ENCODE measurements around the gene HES4.
A peak's percentile ranks its signal among the peaks of the same experiment; 100 is the strongest.
"Not testable (repeated sequence)": the region's sequence is repeated elsewhere in the genome, so short reads cannot be mapped to it uniquely, and the experiment has no call there.

Gene HES4

DNA sequence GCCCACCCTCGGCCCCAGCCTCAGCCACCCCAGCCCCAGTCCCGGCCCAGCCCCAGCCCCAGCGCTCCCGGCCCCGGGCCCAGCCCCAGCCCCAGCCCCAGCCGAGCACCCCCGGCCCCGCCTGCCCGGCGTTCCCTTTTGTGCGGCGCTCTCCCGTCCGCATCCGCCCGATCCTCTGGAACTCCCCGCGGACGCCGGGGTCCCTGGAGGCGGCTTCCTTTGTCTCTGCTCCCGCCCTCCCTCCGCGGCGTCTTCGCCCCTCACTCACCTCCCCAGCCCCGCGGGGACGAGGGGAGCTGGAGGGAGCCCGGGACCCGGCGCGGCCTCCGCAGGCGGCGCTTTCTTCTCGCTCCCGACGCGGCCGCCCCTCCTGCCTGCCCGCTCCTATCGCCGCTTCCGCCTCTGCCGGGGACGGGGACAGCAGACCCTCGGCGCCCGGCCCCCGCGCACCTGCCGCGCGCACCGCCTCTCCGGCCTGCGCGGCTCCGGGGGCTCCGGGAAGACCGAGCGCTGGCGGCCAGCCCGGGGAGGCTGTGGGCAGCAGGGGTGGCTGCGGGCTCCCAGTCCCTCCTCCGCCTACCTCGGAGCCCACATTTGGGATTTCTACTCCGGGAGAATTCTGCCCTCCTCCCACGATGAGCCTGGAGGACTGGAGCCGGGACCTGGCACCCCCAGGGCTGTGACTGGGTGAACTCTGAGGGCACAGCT is 34.0 kb upstream of the HES4 start:
- no peak for DNase-seq (ENCODE audit: low spot score)

DNA sequence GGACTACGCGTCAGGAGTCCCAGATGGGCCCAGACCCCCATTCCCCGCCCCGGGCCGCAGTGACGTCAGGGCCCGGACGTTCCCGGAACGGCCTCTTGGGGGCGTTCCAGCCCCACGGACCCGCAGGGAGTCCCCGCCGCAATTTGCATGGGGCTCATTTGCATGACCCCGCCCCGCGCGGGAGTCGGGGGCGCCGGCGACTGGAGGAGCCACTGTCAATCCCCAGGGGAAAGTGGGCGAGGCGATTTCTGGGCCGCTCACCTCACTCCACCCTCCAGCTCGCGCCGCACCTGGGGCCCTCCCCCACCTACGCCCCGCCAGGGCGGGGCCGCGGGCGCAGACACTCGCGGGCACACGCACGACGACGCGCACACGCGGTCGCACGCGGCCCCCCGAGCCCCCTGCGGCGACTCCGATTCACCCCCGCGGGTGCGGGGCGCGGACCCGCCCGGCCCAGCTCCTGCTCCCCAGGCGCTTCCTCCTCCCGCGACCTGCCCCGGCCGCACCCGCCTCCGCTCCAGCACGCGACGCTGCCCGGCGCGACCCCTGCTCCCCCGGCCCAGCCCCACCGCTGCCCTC is 33.2 kb upstream of the HES4 start:
- peak; percentile 82 for DNase-seq (ENCODE audit: low spot score)

GRCh38 chr1:1032424-1032823 is 32.5 kb upstream of the HES4 start:
- no peak for DNase-seq (ENCODE audit: low spot score)

- no peak for DNase-seq (ENCODE audit: low spot score)
Measured at GRCh38 chr1:1031659-1032235, 31.9 kb upstream of the HES4 start.

GRCh38 chr1:1030867-1031658 is 31.2 kb upstream of the HES4 start:
- DNase-seq (ENCODE audit: low spot score): not testable (repeated sequence)

DNA sequence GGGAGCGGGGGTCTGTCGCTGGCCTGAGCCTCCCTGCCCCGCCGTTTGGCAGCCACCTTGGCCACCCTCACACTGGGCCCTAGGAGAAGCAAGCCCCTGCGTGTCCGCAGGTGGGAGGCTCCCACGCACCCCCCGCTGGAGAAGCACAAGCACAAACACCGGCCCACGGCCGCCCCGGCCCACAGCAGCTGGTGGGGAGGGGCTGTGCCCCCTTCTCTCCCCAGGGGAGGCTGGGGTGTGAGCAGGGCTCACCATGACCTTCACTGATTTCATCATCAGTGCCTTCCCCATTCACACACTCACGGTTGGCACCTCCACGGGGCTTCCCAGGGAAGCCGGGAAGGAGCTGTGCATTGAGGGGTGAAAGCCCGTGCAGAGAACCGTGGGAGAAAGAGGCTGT is 27.9 kb upstream of the HES4 start:
- DNase-seq (ENCODE audit: low spot score): no peak

GRCh38 chr1:1026599-1027413 is 26.9 kb upstream of the HES4 start:
- no peak for DNase-seq (ENCODE audit: low spot score)

DNA sequence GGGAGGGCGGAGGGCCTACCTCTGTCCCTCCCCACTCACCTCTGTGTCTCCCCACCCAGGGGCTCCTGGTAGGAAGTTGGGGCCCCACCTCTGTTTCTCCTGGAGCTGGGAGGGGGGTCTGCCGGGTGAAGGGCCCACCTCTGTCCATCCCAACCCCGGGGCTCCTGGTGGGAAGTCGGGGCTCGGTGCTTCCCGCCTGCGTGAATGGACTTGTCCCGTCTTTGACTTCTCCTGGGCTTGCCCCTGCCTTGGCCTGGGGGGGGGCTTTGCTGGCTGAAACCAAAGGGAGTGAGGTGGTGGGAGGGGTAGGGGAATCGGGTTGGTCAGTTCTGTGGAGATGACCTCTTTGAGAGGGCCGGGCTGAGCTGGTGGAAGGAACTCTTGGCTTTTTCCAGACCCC is 25.8 kb upstream of the HES4 start:
- no peak for DNase-seq (ENCODE audit: low spot score)

GRCh38 chr1:1024771-1025699 is 25.1 kb upstream of the HES4 start:
- DNase-seq (ENCODE audit: low spot score): peak; percentile 35

DNA sequence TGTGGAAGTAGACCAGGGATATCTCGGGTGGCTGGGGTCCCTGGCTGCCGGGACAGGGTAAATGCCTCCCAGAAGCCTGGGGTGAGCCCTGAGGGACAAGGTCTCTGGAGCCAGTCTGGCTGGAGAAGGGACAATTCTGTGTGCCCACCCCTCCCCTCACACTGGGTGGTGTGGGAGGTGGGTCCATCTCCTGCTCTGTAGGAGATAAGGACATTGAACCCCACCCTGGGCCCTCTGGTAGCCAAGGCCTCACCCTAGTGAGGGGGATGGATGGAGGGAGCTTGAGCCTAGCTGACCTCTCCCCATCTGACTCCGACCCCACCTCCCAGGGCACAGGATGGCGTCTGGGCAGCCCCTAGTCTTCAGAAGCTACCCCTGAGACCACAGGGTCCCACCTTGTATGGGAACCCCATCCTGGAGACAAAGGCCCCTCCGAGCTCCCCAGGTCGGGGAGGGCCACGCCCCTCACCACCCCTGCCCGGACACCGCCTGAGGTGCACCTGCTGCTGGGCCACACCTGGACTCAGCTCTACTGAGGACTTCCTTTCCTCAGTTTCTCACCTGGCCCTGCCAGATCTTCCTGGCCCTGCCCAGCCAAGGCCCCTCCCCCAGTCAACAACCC is 24.4 kb upstream of the HES4 start:
- no peak for DNase-seq (ENCODE audit: low spot score)

- DNase-seq (ENCODE audit: low spot score): no peak
Measured at GRCh38 chr1:1023700-1024099, 23.8 kb upstream of the HES4 start.

DNA sequence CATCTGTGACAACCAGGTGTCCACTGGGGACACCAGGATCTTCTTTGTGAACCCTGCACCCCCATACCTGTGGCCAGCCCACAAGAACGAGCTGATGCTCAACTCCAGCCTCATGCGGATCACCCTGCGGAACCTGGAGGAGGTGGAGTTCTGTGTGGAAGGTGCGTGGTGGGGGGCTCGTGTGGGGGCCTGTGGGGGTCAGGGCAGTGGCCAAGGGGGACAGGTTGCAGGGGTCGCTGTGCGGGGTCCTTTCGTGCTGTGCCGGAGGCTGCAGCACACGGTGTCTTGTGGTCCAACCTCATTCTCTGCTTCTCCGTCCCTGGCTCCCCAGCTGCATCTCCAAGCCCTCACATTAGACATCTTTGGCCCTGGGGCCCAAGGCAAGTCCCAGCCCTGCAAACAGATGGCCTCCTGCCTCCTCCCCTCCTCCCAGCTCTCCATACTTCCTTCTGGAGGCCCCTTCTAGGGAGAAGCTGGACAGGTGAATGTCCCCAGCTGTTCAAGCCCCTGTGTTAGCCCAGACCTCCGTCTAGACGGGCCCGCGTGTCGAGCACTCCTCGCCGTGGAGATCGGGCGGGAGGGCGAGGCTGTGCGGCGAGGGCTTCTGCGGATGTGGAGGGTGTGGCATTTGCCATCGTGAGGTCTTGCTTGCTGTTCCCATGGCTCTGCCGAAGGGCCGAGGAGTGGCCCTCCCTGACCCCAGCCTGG is 22.6 kb upstream of the HES4 start:
- no peak for DNase-seq (ENCODE audit: low spot score)

- no peak for DNase-seq (ENCODE audit: low spot score)
Measured at GRCh38 chr1:1021920-1022259, 22.0 kb upstream of the HES4 start.

- DNase-seq (ENCODE audit: low spot score): peak; percentile 87
Measured at GRCh38 chr1:1021010-1021919, 21.4 kb upstream of the HES4 start.

- DNase-seq (ENCODE audit: low spot score): peak; percentile 54
Measured at GRCh38 chr1:1020415-1021009, 20.6 kb upstream of the HES4 start.

- DNase-seq (ENCODE audit: low spot score): peak; percentile 92
Measured at GRCh38 chr1:1020000-1020404, 20.1 kb upstream of the HES4 start, which contains the start of gene AGRN. Gene AGRN (plus strand): TSS chr1:1020120. CDS start chr1:1020173, 53 bp downstream.

DNA sequence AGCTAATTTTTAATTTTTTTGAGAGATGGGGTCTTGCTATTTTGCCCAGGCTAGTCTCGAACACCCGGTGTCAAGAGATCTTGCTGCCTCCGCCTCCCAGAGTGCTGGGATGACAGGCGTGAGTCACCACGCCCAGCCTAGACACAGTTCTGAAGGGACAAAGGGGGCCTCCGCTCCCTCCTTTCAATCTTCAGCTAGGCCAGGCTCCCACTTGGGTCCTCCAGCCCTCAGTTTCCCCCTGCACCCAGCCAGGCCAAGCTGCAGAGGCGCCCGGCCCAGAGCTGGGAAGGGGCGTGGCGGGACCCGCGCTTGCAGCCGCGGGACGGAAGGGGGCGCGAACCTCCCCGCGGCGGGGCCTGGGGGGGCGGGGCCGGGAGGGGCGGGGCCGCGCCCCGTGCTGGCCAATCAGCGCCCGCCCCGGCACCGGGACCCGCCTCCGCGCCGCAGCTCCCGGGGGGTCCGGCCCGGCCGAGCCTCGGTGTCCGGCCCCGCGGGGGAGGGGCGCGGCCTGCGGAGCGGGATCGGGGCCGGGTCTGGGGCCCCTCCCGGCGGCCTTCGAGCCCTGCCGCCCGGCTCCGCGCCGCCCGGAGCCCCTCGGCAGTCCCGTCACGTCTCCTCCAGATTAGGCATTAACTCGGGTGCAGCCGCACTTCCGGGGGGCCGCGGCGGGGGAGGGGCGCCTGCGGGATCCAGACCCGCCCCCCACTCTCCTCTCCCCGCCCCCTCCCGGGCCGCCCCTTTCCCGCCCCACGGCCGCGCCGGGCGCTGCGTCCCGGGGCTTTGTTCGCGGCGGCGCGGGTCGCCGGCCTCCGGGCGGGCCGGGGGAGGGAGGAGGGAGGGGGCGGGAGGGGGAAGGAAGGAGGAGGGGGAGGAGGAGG is 19.5 kb upstream of the HES4 start:
- peak; percentile 100 for DNase-seq (ENCODE audit: low spot score)
